HG02852 (cell line): Measurements from ENCODE around the gene CHAF1B.

Experiments used
- ATAC-seq: cut with Tn5 transposase; IDR thresholded peaks from one replicate; pipeline ENCODE4 v1.9.1; 2021; ENCODE audit warnings: mild to moderate bottlenecking, moderate library complexity; ENCODE audit not compliant: unreplicated experiment

CHAF1B gene

GRCh38 chr21:36461277-36461917, 76.2 kb downstream of the CHAF1B start:
- no peak for ATAC-seq

GRCh38 chr21:36461918-36462486, 76.8 kb downstream of the CHAF1B start:
- no peak for ATAC-seq

- ATAC-seq = no peak
These were observed 78.0 kb downstream of the CHAF1B start for GRCh38 chr21:36463204-36463603.

- ATAC-seq = no peak
These were observed 78.8 kb downstream of the CHAF1B start for GRCh38 chr21:36463991-36464390.

GRCh38 chr21:36464590-36464989, 79.4 kb downstream of the CHAF1B start:
- ATAC-seq = no peak

GRCh38 chr21:36465478-36465877, 80.3 kb downstream of the CHAF1B start:
- ATAC-seq = no peak

- no peak for ATAC-seq
These were observed 80.9 kb downstream of the CHAF1B start for GRCh38 chr21:36466061-36466511.
